ENCODE measurements around the gene ETS2. TPM values are rescaled to one million over a fixed set of nuclear protein-coding genes. Genes with fewer than 3 reads are reported as not detected.

The ETS2 gene
- total RNA-seq, 1 donor from 2014 or later = 20.9 TPM

DNA sequence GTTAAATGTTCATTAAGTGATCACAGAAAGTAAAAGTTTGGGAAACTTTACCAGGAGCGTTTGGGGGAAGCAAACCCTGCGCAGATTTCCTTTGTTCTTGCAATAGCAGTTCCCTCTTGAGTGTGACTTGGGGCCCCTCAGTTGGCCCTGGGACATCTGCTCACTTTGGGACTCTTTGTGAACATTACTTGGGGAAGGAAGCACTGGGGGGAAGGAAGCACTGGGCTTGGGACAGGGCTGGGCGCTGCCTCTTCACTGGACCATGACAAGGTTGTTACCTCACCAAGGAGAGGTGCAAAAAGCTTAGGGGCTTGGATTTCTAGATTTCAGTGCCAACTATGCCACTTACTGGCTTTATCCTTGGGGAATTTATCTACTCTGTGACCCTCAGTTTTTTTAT lies 63.5 kb downstream of the ETS2 start:
- no peak overlapping the region for H3K4me3 ChIP-seq (ENCODE audit: low read length in 3 of 3)

DNA sequence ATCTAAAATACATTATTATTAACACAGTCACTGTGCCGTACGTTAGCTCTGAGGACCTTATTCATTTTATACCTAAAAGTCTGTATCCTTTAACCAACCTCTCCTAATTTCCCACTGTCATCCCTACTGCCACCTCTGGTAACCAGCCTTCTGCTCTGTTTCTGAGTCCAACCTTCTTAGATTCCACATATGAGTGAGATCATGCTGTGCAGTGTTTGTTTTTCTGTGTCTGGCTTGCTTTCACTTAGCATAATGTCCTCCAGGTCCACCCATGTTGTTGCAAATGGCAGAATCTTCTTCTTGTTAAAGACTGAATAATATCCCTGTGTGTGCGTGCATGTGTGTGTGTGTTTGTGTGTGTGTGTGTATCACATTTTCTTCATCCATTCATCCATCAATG lies 64.2 kb downstream of the ETS2 start:
- no peaks in the 10 kb centered on the region for H3K27me3 ChIP-seq (ENCODE audit: control insufficient read depth in 3 of 3, insufficient read depth in 3 of 3, low read length in 3 of 3)
- H3K4me3 ChIP-seq (ENCODE audit: low read length in 3 of 3) = no peak overlapping the region
- no peak overlapping the region for H3K9ac ChIP-seq (ENCODE audit: low read depth in 1 of 3, low read length in 3 of 3)
- H3K36me3 ChIP-seq (ENCODE audit: control insufficient read depth in 3 of 3, insufficient read depth in 3 of 3, low read length in 3 of 3) = no peaks in the 10 kb centered on the region
- no peaks in the 10 kb centered on the region for H3K9me3 ChIP-seq (ENCODE audit: control insufficient read depth in 3 of 3, low read length in 3 of 3)
- no peak overlapping the region for H3K27ac ChIP-seq (ENCODE audit: low read depth, low read length)
- H3K4me1 ChIP-seq (ENCODE audit: control insufficient read depth in 3 of 3, insufficient read depth in 3 of 3, low read length in 3 of 3) = no peaks in the 10 kb centered on the region

More for the DNA sequence above, 63.5 kb downstream of the ETS2 start:
- Histone ChIP-seq H3K27me3 (ENCODE audit: control insufficient read depth in 3 of 3, insufficient read depth in 3 of 3, low read length in 3 of 3) (no peaks in the 10 kb centered on the region), H3K27ac (ENCODE audit: low read depth, low read length) (no peak overlapping the region), H3K9me3 (ENCODE audit: control insufficient read depth in 3 of 3, low read length in 3 of 3) (no peaks in the 10 kb centered on the region), H3K9ac (ENCODE audit: low read depth in 1 of 3, low read length in 3 of 3) (no peak overlapping the region), H3K36me3 (ENCODE audit: control insufficient read depth in 3 of 3, insufficient read depth in 3 of 3, low read length in 3 of 3) (no peaks in the 10 kb centered on the region), H3K4me1 (ENCODE audit: control insufficient read depth in 3 of 3, insufficient read depth in 3 of 3, low read length in 3 of 3) (no peaks in the 10 kb centered on the region)

Measured in skeletal muscle tissue (tissue), 4 donors.